NB4 (cell line): ENCODE results near the gene SND1.

Experiments
- DNase-seq: peaks from one replicate; pipeline ENCODE4 v3.0.0; 2010; ENCODE audit warnings: low read depth
- H3K4me3 ChIP-seq: one replicate; pipeline ENCODE4 v1.5.1; 2011; ENCODE audit warnings: mild to moderate bottlenecking, low read depth, low read length, moderate library complexity
- MYC ChIP-seq: IDR thresholded peaks from 2 replicates; pipeline ENCODE4 v1.6.1; 2011; ENCODE audit warnings: low read depth, low read length
- POLR2A ChIP-seq: IDR thresholded peaks from 2 replicates; pipeline ENCODE4 v1.6.1; 2011; ENCODE audit warnings: mild to moderate bottlenecking; ENCODE audit not compliant: insufficient read length; ENCODE audit errors: extremely low read depth
- TF ChIP-seq, protein P1 (sequence below): IDR thresholded peaks from one replicate; pipeline ENCODE4 v1.5.1; 2012; ENCODE audit warnings: low read depth, low read length
- TF ChIP-seq, protein P2 (sequence below): IDR thresholded peaks from 2 replicates; pipeline ENCODE4 v1.6.1; 2011; ENCODE audit warnings: low read depth, low read length

SND1 gene

DNA sequence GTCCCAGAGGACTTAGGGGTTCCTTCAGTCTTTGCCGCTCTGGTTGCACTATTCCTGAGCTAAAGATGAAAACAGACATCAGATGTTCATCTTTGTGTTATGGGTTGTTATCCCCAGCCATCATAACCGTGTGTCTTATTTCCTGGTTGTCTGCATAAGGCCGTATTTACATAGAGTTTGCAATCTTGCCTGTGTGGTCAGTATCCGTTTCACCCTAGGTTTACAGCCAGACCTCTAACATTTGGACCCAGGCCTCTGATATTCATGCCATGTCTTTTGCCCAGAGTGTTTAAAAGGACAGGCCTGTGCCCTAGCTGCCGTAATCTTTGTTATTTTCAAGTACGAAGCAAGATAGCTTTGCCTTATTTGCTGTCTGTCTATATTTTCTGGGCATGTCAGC is 352.6 kb downstream of the SND1 start:
- no peak overlapping the region for H3K4me3 ChIP-seq
- DNase-seq, result no peak
- TF ChIP-seq, protein P1, sequence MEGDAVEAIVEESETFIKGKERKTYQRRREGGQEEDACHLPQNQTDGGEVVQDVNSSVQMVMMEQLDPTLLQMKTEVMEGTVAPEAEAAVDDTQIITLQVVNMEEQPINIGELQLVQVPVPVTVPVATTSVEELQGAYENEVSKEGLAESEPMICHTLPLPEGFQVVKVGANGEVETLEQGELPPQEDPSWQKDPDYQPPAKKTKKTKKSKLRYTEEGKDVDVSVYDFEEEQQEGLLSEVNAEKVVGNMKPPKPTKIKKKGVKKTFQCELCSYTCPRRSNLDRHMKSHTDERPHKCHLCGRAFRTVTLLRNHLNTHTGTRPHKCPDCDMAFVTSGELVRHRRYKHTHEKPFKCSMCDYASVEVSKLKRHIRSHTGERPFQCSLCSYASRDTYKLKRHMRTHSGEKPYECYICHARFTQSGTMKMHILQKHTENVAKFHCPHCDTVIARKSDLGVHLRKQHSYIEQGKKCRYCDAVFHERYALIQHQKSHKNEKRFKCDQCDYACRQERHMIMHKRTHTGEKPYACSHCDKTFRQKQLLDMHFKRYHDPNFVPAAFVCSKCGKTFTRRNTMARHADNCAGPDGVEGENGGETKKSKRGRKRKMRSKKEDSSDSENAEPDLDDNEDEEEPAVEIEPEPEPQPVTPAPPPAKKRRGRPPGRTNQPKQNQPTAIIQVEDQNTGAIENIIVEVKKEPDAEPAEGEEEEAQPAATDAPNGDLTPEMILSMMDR, result no peak
- no peak for TF ChIP-seq POLR2A
- TF ChIP-seq, protein P2, sequence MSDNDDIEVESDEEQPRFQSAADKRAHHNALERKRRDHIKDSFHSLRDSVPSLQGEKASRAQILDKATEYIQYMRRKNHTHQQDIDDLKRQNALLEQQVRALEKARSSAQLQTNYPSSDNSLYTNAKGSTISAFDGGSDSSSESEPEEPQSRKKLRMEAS, result no peak
- no peak for TF ChIP-seq MYC

DNA sequence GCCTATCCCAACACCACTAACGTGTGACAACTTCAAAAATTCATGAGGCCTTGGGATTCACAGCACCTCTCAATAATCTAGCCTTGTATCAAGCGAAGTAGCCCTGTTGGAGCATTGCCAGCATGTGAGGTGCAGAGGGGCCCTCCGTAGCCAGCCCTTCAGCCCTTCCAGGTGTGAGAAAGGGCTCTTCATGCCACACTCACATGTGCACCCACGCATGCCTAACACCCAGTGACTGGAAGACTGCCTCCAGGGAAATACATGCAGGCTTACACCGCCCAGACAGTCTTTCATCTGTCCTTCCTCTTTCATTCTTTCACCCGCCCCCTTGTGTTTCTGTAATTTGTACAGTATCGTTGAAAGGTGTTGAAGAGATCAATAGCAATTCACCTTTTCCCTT is 353.1 kb downstream of the SND1 start:
- DNase-seq, result no peak
- TF ChIP-seq MYC (no peak), POLR2A (no peak)
- TF ChIP-seq, protein P1, result no peak
- TF ChIP-seq, protein P2, result no peak
- no peak overlapping the region for H3K4me3 ChIP-seq

DNA sequence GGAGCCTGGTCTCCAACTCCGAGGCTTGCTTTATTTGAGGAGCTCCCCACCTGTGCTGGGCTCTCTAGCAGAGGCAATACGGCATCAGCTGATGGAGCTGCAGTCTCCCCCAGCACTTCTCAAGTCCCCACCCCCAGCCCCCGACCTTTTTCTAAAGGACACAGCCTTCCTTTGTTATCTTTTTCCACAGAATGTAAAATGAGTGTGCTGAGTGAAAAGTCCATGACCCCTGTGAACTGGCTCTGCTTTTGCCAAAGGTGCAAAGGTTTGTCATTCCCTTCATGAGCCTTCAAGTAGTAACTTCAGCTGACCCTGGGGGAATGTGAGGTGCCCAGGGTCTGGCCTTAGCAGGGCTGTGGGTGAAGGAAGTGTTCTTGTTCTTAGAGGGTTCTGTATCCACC is 353.8 kb downstream of the SND1 start:
- TF ChIP-seq MYC (no peak), POLR2A (no peak)
- TF ChIP-seq, protein P1, result no peak
- TF ChIP-seq, protein P2, result no peak
- H3K4me3 ChIP-seq, result no peak overlapping the region
- no peak for DNase-seq

DNA sequence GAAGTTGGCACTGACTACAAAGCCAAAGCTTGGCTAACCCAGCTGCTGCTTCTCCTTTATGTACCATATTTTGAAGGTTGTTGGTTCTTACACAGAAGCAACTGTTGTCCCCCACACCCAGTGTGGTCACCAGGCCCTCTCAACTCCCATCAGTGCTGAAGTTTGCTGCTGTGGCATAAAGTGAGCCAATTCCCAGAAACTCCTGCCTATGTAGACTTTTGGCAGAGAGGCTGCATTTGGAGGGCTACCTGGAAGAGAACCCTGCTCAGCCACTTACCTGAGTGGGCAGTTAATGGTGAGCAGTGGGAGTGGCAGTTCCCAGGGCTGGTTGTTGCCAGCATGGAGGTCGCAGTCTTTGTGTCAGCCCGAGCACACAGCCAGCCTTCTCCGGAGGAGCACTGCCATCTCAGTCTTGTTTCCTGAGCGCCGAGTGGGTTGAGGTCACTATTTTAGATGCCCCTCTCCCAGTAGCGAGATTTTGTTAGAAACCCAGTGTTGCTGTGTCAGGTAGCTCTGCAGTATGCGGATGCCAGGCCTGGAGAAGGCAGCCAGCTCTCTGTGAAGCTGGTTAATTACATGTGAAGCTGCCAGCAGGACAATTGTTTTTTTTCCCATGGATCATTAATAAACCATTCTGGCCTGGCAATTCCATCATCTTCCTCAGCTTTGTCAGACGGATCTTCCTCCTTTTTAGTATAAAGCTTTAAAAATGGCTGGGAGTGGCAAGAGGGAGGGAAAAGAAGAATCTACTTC is 354.7 kb downstream of the SND1 start:
- DNase-seq, result no peak
- H3K4me3 ChIP-seq, result no peak overlapping the region
- no peak for TF ChIP-seq MYC
- TF ChIP-seq POLR2A, result no peak
- TF ChIP-seq, protein P1, result no peak
- TF ChIP-seq, protein P2, result no peak

DNA sequence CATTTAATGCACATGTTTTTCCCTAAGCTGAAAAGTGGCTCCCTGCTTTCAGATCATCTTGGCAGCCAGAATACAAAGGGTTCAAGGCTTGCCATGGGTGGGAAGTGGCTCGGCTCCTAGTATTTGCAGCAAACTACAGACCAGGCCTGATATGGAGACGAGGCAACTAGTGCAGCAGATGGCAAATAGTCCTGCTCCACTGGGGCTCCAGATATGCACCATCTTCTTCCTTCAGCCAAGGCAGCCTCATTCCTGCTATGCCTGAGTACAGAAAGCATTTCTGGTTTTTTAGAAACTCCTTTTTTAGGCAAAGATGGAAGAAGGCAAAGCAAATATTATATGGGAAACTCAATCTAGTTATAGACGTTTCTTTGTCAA is 355.3 kb downstream of the SND1 start:
- TF ChIP-seq, protein P2, result no peak
- no peak for TF ChIP-seq MYC
- TF ChIP-seq, protein P1, result no peak
- no peak for TF ChIP-seq POLR2A
- no peak overlapping the region for H3K4me3 ChIP-seq

More for the DNA sequence above, 355.3 kb downstream of the SND1 start:
- no peak for DNase-seq
